MM.1S (cell line): ENCODE results near the gene ATOSA.

ENCODE experiments used
- CTCF ChIP-seq: fragments of 300-600 bp; sonication (generic); IDR thresholded peaks from 2 replicates; pipeline ENCODE4 v1.5.1; 2016; ENCODE audit warnings: antibody characterized with exemption, low read length, mixed read lengths
- EZH2 ChIP-seq: fragments of 300-600 bp; sonication (generic); optimal IDR thresholded peaks from 2 replicates; pipeline ENCODE3; 2017; ENCODE audit warnings: low read depth, mild to moderate bottlenecking, antibody characterized with exemption, low read length, mixed read lengths
- EZH2phosphoT487 ChIP-seq: fragments of 300-600 bp; sonication (generic); IDR thresholded peaks from 2 replicates; pipeline ENCODE4 v1.6.1; 2018; ENCODE audit warnings: antibody characterized with exemption, low read length

DNA sequence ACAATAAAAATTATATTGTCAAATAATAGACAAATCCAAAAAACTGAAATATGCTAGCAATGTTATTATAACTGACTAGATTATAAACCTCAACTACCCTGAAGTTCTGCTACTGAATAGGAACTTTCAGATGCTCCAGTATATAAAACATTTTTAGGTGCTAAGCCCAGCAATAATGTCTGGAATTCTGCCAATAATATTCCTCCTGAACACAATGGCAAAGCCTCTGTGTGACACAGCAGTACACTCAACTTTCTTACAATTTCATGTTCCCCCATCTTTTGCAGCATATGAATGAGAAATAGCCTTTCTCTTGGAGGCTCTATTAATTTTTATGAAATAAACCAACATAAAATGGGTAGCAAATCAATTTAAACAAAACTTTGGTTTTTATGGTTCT, 29.5 kb downstream of the ATOSA start:
- TF ChIP-seq CTCF = no peak
- no peak for TF ChIP-seq EZH2phosphoT487
- TF ChIP-seq EZH2 = no peak
